SK-N-SH treated with all-trans-retinoic acid at 6 μM for 48 hours (cell line): ENCODE measurements around the gene PBX1.
A peak's percentile ranks its signal among the peaks of the same experiment; 100 is the strongest.

Experiments
- ATAC-seq: fragments of 200-7000 bp; cut with Tn5 transposase; 3 replicates; pipeline ENCODE4 v1.9.1; 2020; ENCODE audit warnings: mild to moderate bottlenecking, moderate library complexity
- ARNTL ChIP-seq: fragments of 450-650 bp; formaldehyde crosslinking; IDR thresholded peaks from 2 replicates; pipeline ENCODE4 v1.5.0; 2020; ENCODE audit warnings: low read depth, mild to moderate bottlenecking, moderate library complexity, borderline replicate concordance
- BACH2 ChIP-seq: fragments of 250-450 bp; sonication (Bioruptor Pico); IDR thresholded peaks from 2 replicates; pipeline ENCODE4 v1.9.0; 2021; ENCODE audit warnings: mild to moderate bottlenecking, borderline replicate concordance
- ESRRG ChIP-seq: fragments of 250-450 bp; sonication (Bioruptor Pico); IDR thresholded peaks from 2 replicates; pipeline ENCODE4 v1.6.1; 2021; ENCODE audit warnings: mild to moderate bottlenecking
- GLIS3 ChIP-seq: fragments of 250-450 bp; sonication (Bioruptor Pico); IDR thresholded peaks from 2 replicates; pipeline ENCODE4 v1.5.0; 2020; ENCODE audit warnings: mild to moderate bottlenecking, moderate library complexity
- ISL1 ChIP-seq: fragments of 250-450 bp; sonication (Bioruptor Pico); IDR thresholded peaks from 2 replicates; pipeline ENCODE4 v2.1.2; 2022; ENCODE audit warnings: mild to moderate bottlenecking, moderate library complexity
- OSR1 ChIP-seq: fragments of 250-450 bp; sonication (Bioruptor Pico); IDR thresholded peaks from 2 replicates; pipeline ENCODE4 v1.8.0; 2022; ENCODE audit warnings: moderate library complexity, mild to moderate bottlenecking, inconsistent platforms
- PPARA ChIP-seq: fragments of 250-450 bp; sonication (Bioruptor Pico); IDR thresholded peaks from 2 replicates; pipeline ENCODE4 v1.5.0; 2020; ENCODE audit warnings: mild to moderate bottlenecking, borderline replicate concordance
- RARB ChIP-seq: fragments of 250-450 bp; sonication (Bioruptor Pico); IDR thresholded peaks from 2 replicates; pipeline ENCODE4 v1.8.0; 2021; ENCODE audit warnings: mild to moderate bottlenecking, moderate library complexity
- SNAI2 ChIP-seq: fragments of 250-450 bp; sonication (Bioruptor Pico); IDR thresholded peaks from 2 replicates; pipeline ENCODE4 v1.5.0; 2020; ENCODE audit warnings: mild to moderate bottlenecking, moderate library complexity
- TCF4 ChIP-seq: fragments of 250-450 bp; sonication (Bioruptor Pico); IDR thresholded peaks from 2 replicates; pipeline ENCODE4 v1.8.0; 2021; ENCODE audit warnings: mild to moderate bottlenecking, moderate library complexity, borderline replicate concordance
- TOX ChIP-seq: fragments of 250-450 bp; sonication (Bioruptor Pico); IDR thresholded peaks from 2 replicates; pipeline ENCODE4 v1.8.0; 2021; ENCODE audit warnings: mild to moderate bottlenecking, moderate library complexity, borderline replicate concordance
- ZC3H10 ChIP-seq: fragments of 250-450 bp; sonication (Bioruptor Pico); IDR thresholded peaks from 2 replicates; pipeline ENCODE4 v1.5.1; 2021; ENCODE audit warnings: mild to moderate bottlenecking, moderate library complexity
- ZFP30 ChIP-seq: fragments of 450-650 bp; formaldehyde crosslinking; IDR thresholded peaks from 2 replicates; pipeline ENCODE4 v1.5.0; 2022; ENCODE audit warnings: mild to moderate bottlenecking, moderate library complexity
- ZNF565 ChIP-seq: fragments of 450-650 bp; formaldehyde crosslinking; conservative IDR thresholded peaks from 2 replicates; pipeline ENCODE4 v1.5.0; 2020; ENCODE audit warnings: low read depth, mild to moderate bottlenecking, moderate library complexity
- ZNF70 ChIP-seq: fragments of 450-650 bp; formaldehyde crosslinking; IDR thresholded peaks from 2 replicates; pipeline ENCODE4 v1.5.0; 2020; ENCODE audit warnings: mild to moderate bottlenecking, moderate library complexity
- ZNF8 ChIP-seq: fragments of 450-650 bp; formaldehyde crosslinking; IDR thresholded peaks from 2 replicates; pipeline ENCODE4 v1.5.0; 2020; ENCODE audit warnings: mild to moderate bottlenecking, moderate library complexity
- TF ChIP-seq, protein P1 (sequence below): fragments of 250-450 bp; sonication (Bioruptor Pico); IDR thresholded peaks from 2 replicates; pipeline ENCODE4 v1.5.0; 2020; ENCODE audit warnings: mild to moderate bottlenecking, moderate library complexity
- TF ChIP-seq, protein P2 (sequence below): fragments of 250-450 bp; sonication (Bioruptor Pico); IDR thresholded peaks from 2 replicates; pipeline ENCODE4 v1.8.0; 2020; ENCODE audit warnings: mild to moderate bottlenecking, moderate library complexity, borderline replicate concordance
- TF ChIP-seq, protein P3 (sequence below): fragments of 250-450 bp; sonication (Bioruptor Pico); IDR thresholded peaks from 2 replicates; pipeline ENCODE4 v1.5.1; 2020; ENCODE audit warnings: low read depth, mild to moderate bottlenecking, moderate library complexity
- TF ChIP-seq, protein P4 (sequence below): fragments of 250-450 bp; sonication (Bioruptor Pico); IDR thresholded peaks from 2 replicates; pipeline ENCODE4 v1.5.1; 2021; ENCODE audit warnings: mild to moderate bottlenecking, moderate library complexity
- TF ChIP-seq, protein P5 (sequence below): fragments of 250-450 bp; sonication (Bioruptor Pico); IDR thresholded peaks from 2 replicates; pipeline ENCODE4 v1.8.0; 2021; ENCODE audit warnings: low read depth, mild to moderate bottlenecking, moderate library complexity, borderline replicate concordance

Gene PBX1

DNA sequence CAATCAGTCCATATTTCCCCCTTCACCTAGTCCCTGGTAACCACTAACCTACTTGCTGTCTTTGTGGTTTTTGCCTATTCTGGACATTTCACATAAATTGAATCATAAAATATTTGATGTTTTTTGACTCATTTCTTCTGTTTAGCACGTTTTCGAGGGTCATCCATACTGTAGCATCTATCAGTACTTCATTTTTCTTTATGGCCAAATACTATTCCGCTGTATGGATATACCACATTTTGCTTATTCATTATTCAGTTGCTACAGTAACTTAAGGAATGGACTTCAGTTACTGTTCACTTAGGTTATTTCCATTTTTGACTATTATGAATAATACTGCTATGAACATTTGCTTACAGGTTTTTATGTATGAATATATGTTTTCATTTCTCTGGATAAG is 12.3 kb downstream of the PBX1 start:
- no peak for TF ChIP-seq ISL1 (CRISPR knock-in tag)
- peak; percentile 94 for TF ChIP-seq ZNF8 (CRISPR knock-in tag)
- TF ChIP-seq, all 23 proteins: peak for 1
- ATAC-seq: no peak

DNA sequence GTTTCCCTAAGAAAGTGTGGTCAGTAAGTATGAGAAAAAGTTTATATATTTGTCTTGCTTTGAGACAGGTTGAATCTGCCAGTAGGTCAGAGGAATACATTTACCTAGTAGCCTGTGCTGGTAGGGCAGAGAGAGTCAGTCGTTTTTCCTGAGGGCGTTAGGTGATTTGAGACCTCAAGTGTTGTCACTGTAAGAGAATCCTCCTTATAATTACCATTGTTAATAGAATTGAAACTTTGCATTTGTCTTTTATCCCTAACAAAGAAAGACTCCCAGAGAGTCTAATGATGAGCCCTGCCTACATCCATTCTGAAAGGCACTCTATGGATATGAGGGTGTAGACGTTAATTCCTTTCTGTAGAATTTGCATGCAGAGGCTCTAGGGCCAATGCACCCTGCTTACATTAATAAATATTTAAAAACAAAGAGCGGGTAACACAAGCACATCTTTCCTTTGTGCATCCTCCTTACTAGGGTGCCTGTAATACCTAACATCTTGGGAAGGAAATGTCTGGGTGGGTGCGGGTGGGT is 16.4 kb downstream of the PBX1 start:
- TF ChIP-seq BACH2 (CRISPR knock-in tag) (no peak), SNAI2 (CRISPR knock-in tag) (no peak)
- TF ChIP-seq, all 23 proteins: peak for 0
- no peak for ATAC-seq

DNA sequence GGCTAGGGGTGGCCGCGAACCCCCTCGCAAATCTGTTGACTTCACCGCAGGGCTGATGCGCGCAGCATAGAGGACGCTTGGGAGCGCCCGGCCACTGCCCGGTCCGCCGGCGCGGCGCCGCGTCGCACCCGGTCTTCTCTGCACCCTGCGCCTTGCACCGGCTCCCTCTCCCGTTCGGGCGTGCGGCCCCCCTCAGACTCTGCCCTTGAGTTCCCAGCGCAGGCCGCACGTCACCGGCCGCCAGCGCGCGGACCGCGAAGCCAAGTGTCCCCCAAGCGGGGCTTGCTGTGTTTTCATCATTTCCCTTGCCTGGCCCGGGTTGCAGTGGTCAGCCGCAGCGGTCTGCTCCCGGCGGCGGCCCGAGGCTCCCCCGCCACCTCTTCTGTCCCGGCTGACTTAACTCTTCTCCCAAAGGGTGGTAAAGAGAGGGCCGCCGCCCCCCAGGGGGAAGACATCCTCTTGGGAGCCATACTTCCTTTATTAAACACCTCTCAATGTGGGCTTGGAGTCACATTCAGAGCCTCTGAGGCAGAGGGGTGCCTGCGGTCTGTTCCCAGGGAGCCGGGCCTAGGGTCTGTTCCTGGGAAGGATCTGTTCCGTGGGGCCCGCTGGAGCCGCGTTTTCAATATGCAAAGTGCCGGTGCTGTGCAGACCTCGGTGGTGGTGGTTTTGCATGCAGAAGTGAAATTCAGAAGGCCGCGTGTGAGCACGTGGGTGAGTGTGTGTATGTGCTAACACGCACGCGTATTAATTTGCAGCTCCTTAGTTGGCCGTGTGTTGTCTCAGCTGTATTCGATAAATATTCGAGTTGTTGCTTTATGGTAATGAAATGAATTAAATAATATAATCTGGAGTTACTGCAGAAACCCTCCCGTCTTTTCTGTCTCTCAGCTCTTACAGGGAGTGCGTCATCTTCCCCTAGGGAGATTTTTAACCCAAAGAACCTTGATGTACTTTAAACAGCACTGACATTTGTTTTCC is 17.6 kb downstream of the PBX1 start:
- no peak for TF ChIP-seq PPARA (CRISPR knock-in tag)
- TF ChIP-seq, protein P1, sequence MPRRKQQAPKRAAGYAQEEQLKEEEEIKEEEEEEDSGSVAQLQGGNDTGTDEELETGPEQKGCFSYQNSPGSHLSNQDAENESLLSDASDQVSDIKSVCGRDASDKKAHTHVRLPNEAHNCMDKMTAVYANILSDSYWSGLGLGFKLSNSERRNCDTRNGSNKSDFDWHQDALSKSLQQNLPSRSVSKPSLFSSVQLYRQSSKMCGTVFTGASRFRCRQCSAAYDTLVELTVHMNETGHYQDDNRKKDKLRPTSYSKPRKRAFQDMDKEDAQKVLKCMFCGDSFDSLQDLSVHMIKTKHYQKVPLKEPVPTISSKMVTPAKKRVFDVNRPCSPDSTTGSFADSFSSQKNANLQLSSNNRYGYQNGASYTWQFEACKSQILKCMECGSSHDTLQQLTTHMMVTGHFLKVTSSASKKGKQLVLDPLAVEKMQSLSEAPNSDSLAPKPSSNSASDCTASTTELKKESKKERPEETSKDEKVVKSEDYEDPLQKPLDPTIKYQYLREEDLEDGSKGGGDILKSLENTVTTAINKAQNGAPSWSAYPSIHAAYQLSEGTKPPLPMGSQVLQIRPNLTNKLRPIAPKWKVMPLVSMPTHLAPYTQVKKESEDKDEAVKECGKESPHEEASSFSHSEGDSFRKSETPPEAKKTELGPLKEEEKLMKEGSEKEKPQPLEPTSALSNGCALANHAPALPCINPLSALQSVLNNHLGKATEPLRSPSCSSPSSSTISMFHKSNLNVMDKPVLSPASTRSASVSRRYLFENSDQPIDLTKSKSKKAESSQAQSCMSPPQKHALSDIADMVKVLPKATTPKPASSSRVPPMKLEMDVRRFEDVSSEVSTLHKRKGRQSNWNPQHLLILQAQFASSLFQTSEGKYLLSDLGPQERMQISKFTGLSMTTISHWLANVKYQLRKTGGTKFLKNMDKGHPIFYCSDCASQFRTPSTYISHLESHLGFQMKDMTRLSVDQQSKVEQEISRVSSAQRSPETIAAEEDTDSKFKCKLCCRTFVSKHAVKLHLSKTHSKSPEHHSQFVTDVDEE (CRISPR knock-in tag): no peak
- no peak for TF ChIP-seq OSR1
- no peak for TF ChIP-seq ZNF70 (CRISPR knock-in tag)
- no peak for TF ChIP-seq ARNTL (CRISPR knock-in tag)
- TF ChIP-seq, protein P2, sequence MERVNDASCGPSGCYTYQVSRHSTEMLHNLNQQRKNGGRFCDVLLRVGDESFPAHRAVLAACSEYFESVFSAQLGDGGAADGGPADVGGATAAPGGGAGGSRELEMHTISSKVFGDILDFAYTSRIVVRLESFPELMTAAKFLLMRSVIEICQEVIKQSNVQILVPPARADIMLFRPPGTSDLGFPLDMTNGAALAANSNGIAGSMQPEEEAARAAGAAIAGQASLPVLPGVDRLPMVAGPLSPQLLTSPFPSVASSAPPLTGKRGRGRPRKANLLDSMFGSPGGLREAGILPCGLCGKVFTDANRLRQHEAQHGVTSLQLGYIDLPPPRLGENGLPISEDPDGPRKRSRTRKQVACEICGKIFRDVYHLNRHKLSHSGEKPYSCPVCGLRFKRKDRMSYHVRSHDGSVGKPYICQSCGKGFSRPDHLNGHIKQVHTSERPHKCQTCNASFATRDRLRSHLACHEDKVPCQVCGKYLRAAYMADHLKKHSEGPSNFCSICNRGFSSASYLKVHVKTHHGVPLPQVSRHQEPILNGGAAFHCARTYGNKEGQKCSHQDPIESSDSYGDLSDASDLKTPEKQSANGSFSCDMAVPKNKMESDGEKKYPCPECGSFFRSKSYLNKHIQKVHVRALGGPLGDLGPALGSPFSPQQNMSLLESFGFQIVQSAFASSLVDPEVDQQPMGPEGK (CRISPR knock-in tag): no peak
- TF ChIP-seq GLIS3 (CRISPR knock-in tag): no peak
- TF ChIP-seq ESRRG: no peak
- TF ChIP-seq SNAI2 (CRISPR knock-in tag): no peak
- TF ChIP-seq, protein P3, sequence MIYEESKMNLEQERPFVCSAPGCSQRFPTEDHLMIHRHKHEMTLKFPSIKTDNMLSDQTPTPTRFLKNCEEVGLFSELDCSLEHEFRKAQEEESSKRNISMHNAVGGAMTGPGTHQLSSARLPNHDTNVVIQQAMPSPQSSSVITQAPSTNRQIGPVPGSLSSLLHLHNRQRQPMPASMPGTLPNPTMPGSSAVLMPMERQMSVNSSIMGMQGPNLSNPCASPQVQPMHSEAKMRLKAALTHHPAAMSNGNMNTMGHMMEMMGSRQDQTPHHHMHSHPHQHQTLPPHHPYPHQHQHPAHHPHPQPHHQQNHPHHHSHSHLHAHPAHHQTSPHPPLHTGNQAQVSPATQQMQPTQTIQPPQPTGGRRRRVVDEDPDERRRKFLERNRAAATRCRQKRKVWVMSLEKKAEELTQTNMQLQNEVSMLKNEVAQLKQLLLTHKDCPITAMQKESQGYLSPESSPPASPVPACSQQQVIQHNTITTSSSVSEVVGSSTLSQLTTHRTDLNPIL (CRISPR knock-in tag): no peak
- TF ChIP-seq TOX: no peak
- no peak for TF ChIP-seq ZFP30 (CRISPR knock-in tag)
- no peak for TF ChIP-seq ZNF565
- TF ChIP-seq TCF4 (CRISPR knock-in tag): no peak
- TF ChIP-seq ISL1 (CRISPR knock-in tag): no peak
- ATAC-seq: no peak

DNA sequence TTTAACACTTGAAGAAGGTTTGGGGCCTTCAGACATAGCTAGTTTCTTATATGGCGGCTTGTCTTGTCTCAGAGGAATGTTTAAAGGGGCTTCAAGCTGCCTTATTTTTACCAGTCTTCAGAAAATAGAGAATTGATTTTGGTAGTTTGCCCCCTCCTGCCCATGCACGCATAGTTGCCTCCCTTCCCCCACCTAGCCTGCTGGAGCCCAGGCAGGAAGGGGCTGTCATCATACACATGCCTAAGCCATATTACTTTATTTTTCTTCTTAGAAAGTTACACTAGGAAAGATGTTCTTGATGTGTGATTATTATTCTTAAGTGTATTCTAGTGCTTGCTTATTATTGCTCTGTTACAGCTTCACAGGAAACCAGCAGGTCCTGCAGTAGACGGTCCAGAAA is 18.3 kb downstream of the PBX1 start:
- TF ChIP-seq, protein P4, sequence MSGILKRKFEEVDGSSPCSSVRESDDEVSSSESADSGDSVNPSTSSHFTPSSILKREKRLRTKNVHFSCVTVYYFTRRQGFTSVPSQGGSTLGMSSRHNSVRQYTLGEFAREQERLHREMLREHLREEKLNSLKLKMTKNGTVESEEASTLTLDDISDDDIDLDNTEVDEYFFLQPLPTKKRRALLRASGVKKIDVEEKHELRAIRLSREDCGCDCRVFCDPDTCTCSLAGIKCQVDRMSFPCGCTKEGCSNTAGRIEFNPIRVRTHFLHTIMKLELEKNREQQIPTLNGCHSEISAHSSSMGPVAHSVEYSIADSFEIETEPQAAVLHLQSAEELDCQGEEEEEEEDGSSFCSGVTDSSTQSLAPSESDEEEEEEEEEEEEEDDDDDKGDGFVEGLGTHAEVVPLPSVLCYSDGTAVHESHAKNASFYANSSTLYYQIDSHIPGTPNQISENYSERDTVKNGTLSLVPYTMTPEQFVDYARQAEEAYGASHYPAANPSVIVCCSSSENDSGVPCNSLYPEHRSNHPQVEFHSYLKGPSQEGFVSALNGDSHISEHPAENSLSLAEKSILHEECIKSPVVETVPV (CRISPR knock-in tag): no peak
- TF ChIP-seq PPARA (CRISPR knock-in tag) (no peak), OSR1 (no peak), GLIS3 (CRISPR knock-in tag) (no peak), ISL1 (CRISPR knock-in tag) (no peak), ZC3H10 (CRISPR knock-in tag) (no peak), TOX (no peak), ZNF70 (CRISPR knock-in tag) (no peak), RARB (CRISPR knock-in tag) (no peak), TCF4 (CRISPR knock-in tag) (no peak)
- TF ChIP-seq, protein P5, sequence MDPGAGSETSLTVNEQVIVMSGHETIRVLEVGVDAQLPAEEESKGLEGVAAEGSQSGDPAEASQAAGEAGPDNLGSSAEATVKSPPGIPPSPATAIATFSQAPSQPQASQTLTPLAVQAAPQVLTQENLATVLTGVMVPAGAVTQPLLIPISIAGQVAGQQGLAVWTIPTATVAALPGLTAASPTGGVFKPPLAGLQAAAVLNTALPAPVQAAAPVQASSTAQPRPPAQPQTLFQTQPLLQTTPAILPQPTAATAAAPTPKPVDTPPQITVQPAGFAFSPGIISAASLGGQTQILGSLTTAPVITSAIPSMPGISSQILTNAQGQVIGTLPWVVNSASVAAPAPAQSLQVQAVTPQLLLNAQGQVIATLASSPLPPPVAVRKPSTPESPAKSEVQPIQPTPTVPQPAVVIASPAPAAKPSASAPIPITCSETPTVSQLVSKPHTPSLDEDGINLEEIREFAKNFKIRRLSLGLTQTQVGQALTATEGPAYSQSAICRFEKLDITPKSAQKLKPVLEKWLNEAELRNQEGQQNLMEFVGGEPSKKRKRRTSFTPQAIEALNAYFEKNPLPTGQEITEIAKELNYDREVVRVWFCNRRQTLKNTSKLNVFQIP: no peak
- TF ChIP-seq, protein P2 (CRISPR knock-in tag): no peak
- ATAC-seq: no peak
